BE2C (cell line): Measurements from ENCODE around the gene GPR101.

ENCODE experiments used
- DNase-seq: peaks from one replicate; pipeline ENCODE4 v3.0.0-alpha.2; 2020
- H3K27me3 ChIP-seq: fragments of 250-450 bp; sonication (Bioruptor Pico); 2 replicates; pipeline ENCODE4 v1.5.1; 2020; ENCODE audit warnings: mild to moderate bottlenecking
- H3K36me3 ChIP-seq: fragments of 250-450 bp; sonication (Bioruptor Pico); 2 replicates; pipeline ENCODE4 v1.5.1; 2020; ENCODE audit warnings: mild to moderate bottlenecking
- H3K4me1 ChIP-seq: fragments of 250-450 bp; sonication (Bioruptor Pico); 2 replicates; pipeline ENCODE4 v1.5.1; 2020
- H3K4me3 ChIP-seq: 2 replicates; pipeline ENCODE4 v1.5.1; 2011; ENCODE audit warnings: low read depth, low read length
- H3K9me3 ChIP-seq: fragments of 250-450 bp; sonication (Bioruptor Pico); 2 replicates; pipeline ENCODE4 v1.5.1; 2020
- CTCF ChIP-seq: IDR thresholded peaks from 2 replicates; pipeline ENCODE4 v1.5.1; 2012; ENCODE audit warnings: mild to moderate bottlenecking, low read depth, low read length

GPR101 gene

GRCh38 chrX:137043736-137044135 is 9.9 kb upstream of the GPR101 start:
- H3K36me3 ChIP-seq, result no peaks in the 10 kb centered on the region
- no peak for DNase-seq
- no peak for TF ChIP-seq CTCF
- H3K9me3 ChIP-seq, result no peaks in the 10 kb centered on the region
- no peak overlapping the region for H3K4me3 ChIP-seq
- H3K4me1 ChIP-seq, result no peaks in the 10 kb centered on the region
- H3K27me3 ChIP-seq, result no peaks in the 10 kb centered on the region; the same call in 1 of the 2 replicates

GRCh38 chrX:137041329-137041728 is 7.5 kb upstream of the GPR101 start:
- Histone ChIP-seq H3K36me3 (no peaks in the 10 kb centered on the region), H3K9me3 (no peaks in the 10 kb centered on the region), H3K27me3 (peaks cover 9% of the 10 kb centered on the region; the same call in 1 of the 2 replicates), H3K4me1 (no peaks in the 10 kb centered on the region), H3K4me3 (no peak overlapping the region)
- no peak for DNase-seq
- no peak for TF ChIP-seq CTCF

GRCh38 chrX:137040113-137040794 is 6.5 kb upstream of the GPR101 start:
- Histone ChIP-seq H3K9me3 (no peaks in the 10 kb centered on the region), H3K36me3 (no peaks in the 10 kb centered on the region), H3K4me3 (no peak overlapping the region), H3K4me1 (no peaks in the 10 kb centered on the region), H3K27me3 (peaks cover 15% of the 10 kb centered on the region)
- no peak for TF ChIP-seq CTCF
- DNase-seq, result no peak

GRCh38 chrX:137034508-137034872 is 695 bp upstream of the GPR101 start:
- H3K9me3 ChIP-seq, result no peaks in the 10 kb centered on the region
- H3K36me3 ChIP-seq, result no peaks in the 10 kb centered on the region
- H3K4me1 ChIP-seq, result no peaks in the 10 kb centered on the region
- H3K4me3 ChIP-seq, result no peak overlapping the region
- DNase-seq, result no peak
- peaks cover 62% of the 10 kb centered on the region for H3K27me3 ChIP-seq
- TF ChIP-seq CTCF, result no peak

GRCh38 chrX:137032841-137033773 is 688 bp downstream of the GPR101 start:
- no peak for TF ChIP-seq CTCF
- DNase-seq, result no peak
- H3K4me3 ChIP-seq, result no peak overlapping the region
- H3K36me3 ChIP-seq, result no peaks in the 10 kb centered on the region
- no peaks in the 10 kb centered on the region for H3K9me3 ChIP-seq
- no peaks in the 10 kb centered on the region for H3K4me1 ChIP-seq
- H3K27me3 ChIP-seq, result peaks cover 62% of the 10 kb centered on the region

GRCh38 chrX:137032341-137032694 is 1.5 kb downstream of the GPR101 start:
- Histone ChIP-seq H3K36me3 (no peaks in the 10 kb centered on the region), H3K4me1 (no peaks in the 10 kb centered on the region), H3K4me3 (peak overlapping the region; percentile 58), H3K27me3 (peaks cover 56% of the 10 kb centered on the region), H3K9me3 (no peaks in the 10 kb centered on the region)
- TF ChIP-seq CTCF, result no peak
- no peak for DNase-seq
